ENCODE results near the gene RPS18.

DNA sequence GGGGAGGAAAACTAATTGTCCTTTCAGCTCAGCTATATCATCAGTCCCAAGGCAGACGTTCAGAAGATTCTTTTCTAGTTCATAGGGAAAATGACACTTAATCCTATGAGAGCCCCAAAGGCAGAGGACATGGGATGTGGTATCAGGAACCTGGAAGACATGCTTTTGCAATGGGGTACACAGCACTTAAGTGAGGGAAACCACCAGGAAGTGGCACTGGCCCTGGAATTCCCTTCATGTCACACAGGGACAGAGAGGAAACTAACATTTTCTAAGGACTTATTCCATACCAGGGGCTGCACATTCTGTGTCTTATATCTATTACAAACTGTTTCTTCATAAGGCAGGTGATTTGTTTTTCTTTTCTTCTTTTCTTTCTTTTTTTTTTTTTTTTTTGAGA is 28.4 kb upstream of the RPS18 start:
- no peak for TF ChIP-seq TAF1 (IDR thresholded peaks at IDR 0.05; ENCODE audit: borderline replicate concordance, low read depth, low read length)
- TF ChIP-seq POLR2A (IDR thresholded peaks at IDR 0.05; ENCODE audit: low read depth, low read length) = no peak
- TF ChIP-seq POLR2AphosphoS5 (IDR thresholded peaks at IDR 0.05; ENCODE audit: low read depth, low read length) = no peak

Measured in GM12892 (cell line).